ENCODE measurements around the gene TTC33. TPM values are rescaled to one million over a fixed set of nuclear protein-coding genes. Genes with fewer than 3 reads are reported as not detected.

TTC33 gene
- total RNA-seq, 1 donor from 2014 or later: 14.8 TPM

GRCh38 chr5:40687321-40687720 is 68.4 kb downstream of the TTC33 start:
- DNase-seq: no peak
- intact Hi-C loops (cut with micrococcal nuclease): loop anchor here (5.0 kb wide), 1 partner anchor 740 kb away; no protein-coding TSS in a partner anchor
- ATAC-seq: peak; percentile 24

- intact Hi-C loops (cut with micrococcal nuclease): loop anchor here (5.0 kb wide), 1 partner anchor 739 kb away; no protein-coding TSS in a partner anchor
- no peak for ATAC-seq
Measured at GRCh38 chr5:40685976-40686486, 69.7 kb downstream of the TTC33 start.

GRCh38 chr5:40685193-40685592 is 70.6 kb downstream of the TTC33 start:
- DNase-seq (no peak), ATAC-seq (no peak)
- intact Hi-C loops (cut with micrococcal nuclease): loop anchor here (5.0 kb wide), 1 partner anchor 738 kb away; no protein-coding TSS in a partner anchor

More at GRCh38 chr5:40685976-40686486, 69.7 kb downstream of the TTC33 start:
- DNase-seq: no peak

GRCh38 chr5:40683305-40683704 is 72.5 kb downstream of the TTC33 start:
- intact Hi-C loops (cut with micrococcal nuclease): no loop called here
- ATAC-seq (no peak), DNase-seq (no peak)

GRCh38 chr5:40682154-40683017 is 73.4 kb downstream of the TTC33 start:
- ATAC-seq: no peak
- intact Hi-C loops (cut with micrococcal nuclease): no loop called here
- DNase-seq: peak; percentile 31

GRCh38 chr5:40681363-40682153 is 74.2 kb downstream of the TTC33 start:
- intact Hi-C loops (cut with micrococcal nuclease): no loop called here
- DNase-seq (peak; percentile 59), ATAC-seq (no peak)

GRCh38 chr5:40680741-40681362 is 74.9 kb downstream of the TTC33 start:
- ATAC-seq (no peak), DNase-seq (peak; percentile 41)
- intact Hi-C loops (cut with micrococcal nuclease): no loop called here

- peak; percentile 41 for DNase-seq
- intact Hi-C loops (cut with micrococcal nuclease): no loop called here
- no peak for ATAC-seq
Measured at GRCh38 chr5:40679913-40680681, 75.7 kb downstream of the TTC33 start, which contains the start of gene PTGER4. PTGER4 (plus strand) TSS chr5:40679915; CDS start chr5:40680994, 1,079 bp downstream.

GRCh38 chr5:40679148-40679912 is 76.4 kb downstream of the TTC33 start:
- peak; percentile 97 for ATAC-seq
- DNase-seq: peak; percentile 95
- intact Hi-C loops (cut with micrococcal nuclease): no loop called here

- ATAC-seq: no peak
- intact Hi-C loops (cut with micrococcal nuclease): no loop called here
- DNase-seq: no peak
Measured at GRCh38 chr5:40678460-40679147, 77.2 kb downstream of the TTC33 start.

- DNase-seq: no peak
- no peak for ATAC-seq
- intact Hi-C loops (cut with micrococcal nuclease): no loop called here
Measured at GRCh38 chr5:40678026-40678425, 77.7 kb downstream of the TTC33 start.

- ATAC-seq (no peak), DNase-seq (no peak)
- intact Hi-C loops (cut with micrococcal nuclease): no loop called here
Measured at GRCh38 chr5:40677456-40677855, 78.3 kb downstream of the TTC33 start.

- ATAC-seq: no peak
- DNase-seq: peak; percentile 59
- intact Hi-C loops (cut with micrococcal nuclease): no loop called here
Measured at GRCh38 chr5:40676613-40677343, 79.0 kb downstream of the TTC33 start.

GRCh38 chr5:40675396-40676133 is 80.2 kb downstream of the TTC33 start:
- DNase-seq (no peak), ATAC-seq (no peak)
- intact Hi-C loops (cut with micrococcal nuclease): no loop called here

GRCh38 chr5:40674661-40675235 is 81.0 kb downstream of the TTC33 start:
- intact Hi-C loops (cut with micrococcal nuclease): no loop called here
- DNase-seq (no peak), ATAC-seq (no peak)

GRCh38 chr5:40672425-40672824 is 83.3 kb downstream of the TTC33 start:
- intact Hi-C loops (cut with micrococcal nuclease): no loop called here
- ATAC-seq (peak; percentile 63), DNase-seq (no peak)

Measured in left ventricle myocardium superior (tissue), 1 donor.